AG04449 (cell line): ENCODE measurements around the gene NALCN.

ENCODE experiments used
- CTCF ChIA-PET: fragments of 350-600 bp; formaldehyde crosslinking; extraction: SDS; loops from one replicate; lab custom pipeline; 2021; ENCODE audit warnings: antibody characterized with exemption; lab: Yijun Ruan, JAX
- POLR2A ChIA-PET: fragments of 400-600, 350-600 bp; formaldehyde crosslinking; extraction: SDS; loops from one replicate; lab custom pipeline; 2020; ENCODE audit warnings: antibody characterized with exemption, inconsistent platforms; lab: Yijun Ruan, JAX
- DNase-seq: peaks from one replicate; pipeline ENCODE4 v3.0.0-alpha.2; 2010; ENCODE audit warnings: low read depth, low spot score
- H3K4me3 ChIP-seq: 2 replicates; pipeline ENCODE4 v1.5.1; 2011; ENCODE audit warnings: low read depth, mild to moderate bottlenecking, control low read depth, low read length
- CTCF ChIP-seq: IDR thresholded peaks from one replicate; pipeline ENCODE4 v1.5.1; 2011; ENCODE audit warnings: mild to moderate bottlenecking, moderate library complexity, low read length, control low read depth, inconsistent platforms; ENCODE audit not compliant: insufficient read depth; ENCODE audit errors: missing control alignments

The NALCN gene

GRCh38 chr13:101408992-101409656 lies 7.2 kb downstream of the NALCN start:
- no peak for DNase-seq
- ChIA-PET POLR2A (no interaction called here), CTCF (no interaction called here)
- TF ChIP-seq CTCF = no peak
- no peak overlapping the region for H3K4me3 ChIP-seq

GRCh38 chr13:101408154-101408553 lies 8.2 kb downstream of the NALCN start:
- H3K4me3 ChIP-seq = no peak overlapping the region
- DNase-seq = no peak
- POLR2A ChIA-PET = no interaction called here
- CTCF ChIA-PET = no interaction called here
- TF ChIP-seq CTCF = no peak

GRCh38 chr13:101406791-101407190 lies 9.5 kb downstream of the NALCN start:
- CTCF ChIA-PET = no interaction called here
- no peak for TF ChIP-seq CTCF
- POLR2A ChIA-PET = no interaction called here

GRCh38 chr13:101401196-101401595 lies 15.1 kb downstream of the NALCN start:
- ChIA-PET CTCF (interaction anchor here (0.9 kb wide), 1 partner anchor 256 kb away, joined by 3 read pairs; no protein-coding TSS in a partner anchor), POLR2A (no interaction called here)
- no peak for DNase-seq
- TF ChIP-seq CTCF = no peak
- H3K4me3 ChIP-seq = no peak overlapping the region

More at GRCh38 chr13:101406791-101407190, 9.5 kb downstream of the NALCN start:
- DNase-seq = no peak
- no peak overlapping the region for H3K4me3 ChIP-seq

- no peak for DNase-seq
- no peak for TF ChIP-seq CTCF
- POLR2A ChIA-PET = interaction anchor here (1.2 to 2.4 kb wide), 2 partner anchors 17 to 55 kb away, joined by 3 to 11 read pairs; no protein-coding TSS in a partner anchor
- H3K4me3 ChIP-seq = no peak overlapping the region
- CTCF ChIA-PET = interaction anchor here (0.6 to 1.5 kb wide), 4 partner anchors 8 to 255 kb away, joined by 3 read pairs; no protein-coding TSS in a partner anchor
Measured at GRCh38 chr13:101399365-101399764, 16.9 kb downstream of the NALCN start.

- DNase-seq = no peak
- H3K4me3 ChIP-seq = no peak overlapping the region
- ChIA-PET POLR2A (interaction anchor here (2.4 kb wide), 1 partner anchor 55 kb away, joined by 11 read pairs; no protein-coding TSS in a partner anchor), CTCF (interaction anchor here (0.6 to 1.5 kb wide), 3 partner anchors 8 to 254 kb away, joined by 3 read pairs; no protein-coding TSS in a partner anchor)
- TF ChIP-seq CTCF = no peak
Measured at GRCh38 chr13:101398920-101399319, 17.4 kb downstream of the NALCN start.
